ENCODE measurements around the gene SUSD3.

Gene SUSD3

DNA sequence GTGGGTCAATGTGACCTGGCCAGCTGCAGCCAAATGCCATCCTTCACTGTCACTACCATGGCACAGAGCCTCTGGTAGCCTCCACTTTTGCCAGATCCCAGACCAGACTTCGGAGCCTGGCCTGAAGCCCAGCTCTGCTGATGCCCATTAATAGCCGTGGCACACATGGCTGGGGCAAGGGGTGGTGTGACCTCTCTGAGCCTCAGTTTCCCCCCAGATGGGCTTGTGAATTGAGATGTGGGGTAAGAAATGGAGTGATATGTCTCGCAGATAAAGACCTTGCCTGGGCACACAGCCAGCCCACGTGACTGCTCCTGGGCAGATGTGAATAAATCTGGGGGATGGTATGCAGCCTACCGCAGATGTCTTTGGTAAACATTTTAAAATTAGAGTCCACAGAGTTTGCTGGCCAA, 13.9 kb downstream of the SUSD3 start:
- Histone ChIP-seq H3K9ac (ENCODE audit: low read length) (no peak overlapping the region), H2AFZ (ENCODE audit: low read depth, low read length) (no peak overlapping the region), H3K4me1 (ENCODE audit: low read length) (no peaks in the 10 kb centered on the region), H3K27ac (ENCODE audit: low read length) (no peak overlapping the region), H4K20me1 (ENCODE audit: insufficient read depth, low read length) (no peaks in the 10 kb centered on the region), H3K79me2 (ENCODE audit: low read length) (no peaks in the 10 kb centered on the region), H3K36me3 (replicated peaks; ENCODE audit: low read depth, low read length) (no peaks in the 10 kb centered on the region), H3K4me2 (ENCODE audit: low read length) (no peak overlapping the region), H3K4me3 (ENCODE audit: low read length) (no peak overlapping the region), H3K27me3 (ENCODE audit: low read depth, low read length) (no peaks in the 10 kb centered on the region), H3K9me3 (ENCODE audit: insufficient read depth, low read length) (no peaks in the 10 kb centered on the region)
- no peak for TF ChIP-seq EZH2phosphoT487 (IDR thresholded peaks at IDR 0.05; ENCODE audit: low read depth)
- TF ChIP-seq, protein P1, sequence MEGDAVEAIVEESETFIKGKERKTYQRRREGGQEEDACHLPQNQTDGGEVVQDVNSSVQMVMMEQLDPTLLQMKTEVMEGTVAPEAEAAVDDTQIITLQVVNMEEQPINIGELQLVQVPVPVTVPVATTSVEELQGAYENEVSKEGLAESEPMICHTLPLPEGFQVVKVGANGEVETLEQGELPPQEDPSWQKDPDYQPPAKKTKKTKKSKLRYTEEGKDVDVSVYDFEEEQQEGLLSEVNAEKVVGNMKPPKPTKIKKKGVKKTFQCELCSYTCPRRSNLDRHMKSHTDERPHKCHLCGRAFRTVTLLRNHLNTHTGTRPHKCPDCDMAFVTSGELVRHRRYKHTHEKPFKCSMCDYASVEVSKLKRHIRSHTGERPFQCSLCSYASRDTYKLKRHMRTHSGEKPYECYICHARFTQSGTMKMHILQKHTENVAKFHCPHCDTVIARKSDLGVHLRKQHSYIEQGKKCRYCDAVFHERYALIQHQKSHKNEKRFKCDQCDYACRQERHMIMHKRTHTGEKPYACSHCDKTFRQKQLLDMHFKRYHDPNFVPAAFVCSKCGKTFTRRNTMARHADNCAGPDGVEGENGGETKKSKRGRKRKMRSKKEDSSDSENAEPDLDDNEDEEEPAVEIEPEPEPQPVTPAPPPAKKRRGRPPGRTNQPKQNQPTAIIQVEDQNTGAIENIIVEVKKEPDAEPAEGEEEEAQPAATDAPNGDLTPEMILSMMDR (IDR thresholded peaks at IDR 0.05; ENCODE audit: low read depth, low read length): no peak

DNA sequence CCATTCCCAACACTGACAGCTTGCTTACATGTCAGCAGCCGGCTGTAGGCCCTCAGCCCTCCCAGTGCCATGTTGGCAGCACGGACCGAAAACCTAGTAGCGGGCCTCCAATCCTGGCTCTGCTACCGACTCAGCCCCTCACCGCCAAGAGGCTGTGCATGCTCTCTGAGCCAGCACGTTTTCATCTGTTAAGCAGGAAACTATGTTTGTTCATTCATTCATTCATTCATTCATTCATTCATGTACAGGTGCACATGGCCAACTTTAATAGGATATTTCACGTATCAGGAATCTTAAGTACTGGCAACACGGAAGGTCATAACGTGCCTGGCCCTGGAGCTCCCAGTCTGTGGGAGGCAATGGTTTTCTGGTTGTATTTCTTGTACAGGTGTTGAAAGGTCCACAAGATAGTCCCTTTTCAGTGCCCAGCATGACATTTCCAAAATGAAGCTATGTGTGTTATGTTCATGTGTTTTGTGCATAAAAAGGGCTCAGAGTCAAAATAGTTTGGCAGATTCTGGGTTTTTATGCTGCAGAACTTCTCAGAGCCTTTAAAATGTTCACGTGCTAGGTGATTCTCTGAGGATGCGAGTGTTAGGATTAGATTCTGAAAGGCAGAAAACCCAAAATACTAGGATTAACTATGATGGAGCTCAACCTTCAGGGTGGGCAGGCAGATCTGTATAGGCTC, 17.7 kb downstream of the SUSD3 start:
- no peak for TF ChIP-seq EZH2phosphoT487 (IDR thresholded peaks at IDR 0.05; ENCODE audit: low read depth)
- TF ChIP-seq, protein P1 (IDR thresholded peaks at IDR 0.05; ENCODE audit: low read depth, low read length): no peak
- no peaks in the 10 kb centered on the region for H4K20me1 ChIP-seq (ENCODE audit: insufficient read depth, low read length)

DNA sequence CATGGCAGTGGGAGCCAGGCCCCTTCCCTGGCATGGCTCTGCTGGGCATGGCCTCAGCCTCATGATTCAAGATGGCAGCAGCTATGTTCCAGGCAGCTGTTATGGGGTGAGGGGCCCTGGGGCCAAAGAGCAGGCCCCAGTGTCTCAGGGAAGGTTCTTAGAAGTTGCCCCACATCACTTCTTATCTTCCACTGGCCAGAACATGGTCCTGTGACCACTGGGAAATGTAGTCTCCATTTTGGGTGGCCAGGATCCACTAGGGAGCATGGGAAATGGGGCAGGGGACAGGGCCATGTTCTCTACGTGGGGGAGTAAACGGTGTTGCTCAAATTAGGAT, 18.3 kb downstream of the SUSD3 start:
- no peak for TF ChIP-seq EZH2phosphoT487 (IDR thresholded peaks at IDR 0.05; ENCODE audit: low read depth)
- TF ChIP-seq, protein P1 (IDR thresholded peaks at IDR 0.05; ENCODE audit: low read depth, low read length): no peak
- H2AFZ ChIP-seq (ENCODE audit: low read depth, low read length): no peak overlapping the region
- H3K4me2 ChIP-seq (ENCODE audit: low read length): no peak overlapping the region
- H3K27ac ChIP-seq (ENCODE audit: low read length): no peak overlapping the region
- H3K9me3 ChIP-seq (ENCODE audit: insufficient read depth, low read length): no peaks in the 10 kb centered on the region
- no peaks in the 10 kb centered on the region for H3K27me3 ChIP-seq (ENCODE audit: low read depth, low read length)
- H3K79me2 ChIP-seq (ENCODE audit: low read length): no peaks in the 10 kb centered on the region
- H4K20me1 ChIP-seq (ENCODE audit: insufficient read depth, low read length): no peaks in the 10 kb centered on the region
- H3K4me1 ChIP-seq (ENCODE audit: low read length): no peaks in the 10 kb centered on the region
- no peak overlapping the region for H3K4me3 ChIP-seq (ENCODE audit: low read length)
- no peak overlapping the region for H3K9ac ChIP-seq (ENCODE audit: low read length)
- no peaks in the 10 kb centered on the region for H3K36me3 ChIP-seq (replicated peaks; ENCODE audit: low read depth, low read length)

More for the DNA sequence above, 17.7 kb downstream of the SUSD3 start:
- Histone ChIP-seq H3K4me3 (ENCODE audit: low read length) (no peak overlapping the region), H2AFZ (ENCODE audit: low read depth, low read length) (no peak overlapping the region), H3K27ac (ENCODE audit: low read length) (no peak overlapping the region), H3K4me1 (ENCODE audit: low read length) (no peaks in the 10 kb centered on the region), H3K36me3 (replicated peaks; ENCODE audit: low read depth, low read length) (no peaks in the 10 kb centered on the region), H3K27me3 (ENCODE audit: low read depth, low read length) (no peaks in the 10 kb centered on the region), H3K4me2 (ENCODE audit: low read length) (no peak overlapping the region), H3K9ac (ENCODE audit: low read length) (no peak overlapping the region), H3K9me3 (ENCODE audit: insufficient read depth, low read length) (no peaks in the 10 kb centered on the region), H3K79me2 (ENCODE audit: low read length) (no peaks in the 10 kb centered on the region)

DNA sequence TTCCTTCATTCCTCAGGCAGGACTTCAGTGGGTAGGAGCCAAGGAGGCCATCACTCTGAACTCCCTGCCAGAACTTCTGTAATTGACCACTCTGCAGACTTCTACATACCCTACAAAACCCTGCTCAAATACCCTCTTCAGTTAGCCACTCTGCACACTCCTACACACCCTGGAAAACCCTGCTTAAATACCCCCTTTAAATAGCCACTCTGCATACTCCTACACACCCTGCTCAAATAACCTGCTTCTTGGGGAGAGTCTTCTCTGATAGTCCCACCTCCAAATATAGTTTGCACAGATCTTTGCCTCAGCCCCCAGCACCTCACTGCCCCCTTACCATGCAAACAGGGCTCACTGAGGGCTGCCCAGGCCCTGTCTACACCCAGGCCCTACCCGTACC, 18.9 kb downstream of the SUSD3 start:
- Histone ChIP-seq H4K20me1 (ENCODE audit: insufficient read depth, low read length) (no peaks in the 10 kb centered on the region), H3K4me3 (ENCODE audit: low read length) (no peak overlapping the region), H2AFZ (ENCODE audit: low read depth, low read length) (no peak overlapping the region), H3K9ac (ENCODE audit: low read length) (no peak overlapping the region), H3K36me3 (replicated peaks; ENCODE audit: low read depth, low read length) (no peaks in the 10 kb centered on the region), H3K27me3 (ENCODE audit: low read depth, low read length) (no peaks in the 10 kb centered on the region), H3K4me1 (ENCODE audit: low read length) (no peaks in the 10 kb centered on the region), H3K9me3 (ENCODE audit: insufficient read depth, low read length) (no peaks in the 10 kb centered on the region), H3K27ac (ENCODE audit: low read length) (no peak overlapping the region), H3K4me2 (ENCODE audit: low read length) (no peak overlapping the region), H3K79me2 (ENCODE audit: low read length) (no peaks in the 10 kb centered on the region)
- no peak for TF ChIP-seq EZH2phosphoT487 (IDR thresholded peaks at IDR 0.05; ENCODE audit: low read depth)
- TF ChIP-seq, protein P1 (IDR thresholded peaks at IDR 0.05; ENCODE audit: low read depth, low read length): no peak
